ENCODE data around the gene TPH2. TPM values are rescaled to one million over a fixed set of nuclear protein-coding genes. Genes with fewer than 3 reads are reported as not detected.

The TPH2 gene
- polyA plus RNA-seq, 4 donors, result 0.17 TPM; not detected in 3

DNA sequence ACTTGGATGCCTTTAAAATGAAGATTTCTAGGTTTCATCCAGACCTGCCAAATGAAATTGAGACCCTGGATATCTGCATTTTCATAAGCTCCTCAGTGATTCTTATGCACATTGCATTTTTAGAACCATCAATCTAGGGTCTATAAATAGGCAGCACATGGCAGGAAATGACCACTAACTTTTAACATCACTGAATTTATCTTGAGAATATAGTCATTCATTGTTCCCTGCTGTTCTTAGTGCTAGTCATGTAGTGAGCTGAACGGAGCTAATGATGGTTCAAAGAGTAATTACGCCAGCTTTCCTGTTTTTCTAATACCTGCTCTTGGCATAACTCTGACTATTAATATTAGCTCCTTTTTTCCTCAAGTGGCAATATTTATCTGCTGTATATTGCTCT lies 91.6 kb downstream of the TPH2 start:
- no peak for DNase-seq (ENCODE audit: low read depth in 4 of 4, low spot score in 2 of 4)

- no peak for DNase-seq (ENCODE audit: low read depth in 4 of 4, low spot score in 2 of 4)
These were observed 92.4 kb downstream of the TPH2 start for GRCh38 chr12:72031066-72031465.

DNA sequence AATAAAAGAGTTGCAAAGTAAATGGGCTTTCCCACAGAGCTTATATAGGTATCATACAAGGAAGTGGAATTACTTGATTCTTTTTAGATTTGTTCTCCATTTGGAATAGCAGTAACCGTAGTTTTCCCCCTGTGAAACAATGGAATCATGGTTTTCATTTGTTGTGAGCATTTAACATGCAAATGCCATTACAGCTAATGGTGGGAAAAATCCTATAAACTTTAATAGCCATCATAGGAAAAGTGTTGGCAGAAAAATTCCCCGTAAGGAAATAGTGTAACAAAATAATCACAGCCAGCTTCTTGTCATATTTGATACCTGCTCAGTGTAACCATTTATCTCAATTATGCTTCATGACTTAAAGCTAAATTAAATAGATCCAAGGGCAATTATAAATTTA lies 95.3 kb downstream of the TPH2 start:
- DNase-seq (ENCODE audit: low read depth in 4 of 4, low spot score in 2 of 4), result no peak

DNA sequence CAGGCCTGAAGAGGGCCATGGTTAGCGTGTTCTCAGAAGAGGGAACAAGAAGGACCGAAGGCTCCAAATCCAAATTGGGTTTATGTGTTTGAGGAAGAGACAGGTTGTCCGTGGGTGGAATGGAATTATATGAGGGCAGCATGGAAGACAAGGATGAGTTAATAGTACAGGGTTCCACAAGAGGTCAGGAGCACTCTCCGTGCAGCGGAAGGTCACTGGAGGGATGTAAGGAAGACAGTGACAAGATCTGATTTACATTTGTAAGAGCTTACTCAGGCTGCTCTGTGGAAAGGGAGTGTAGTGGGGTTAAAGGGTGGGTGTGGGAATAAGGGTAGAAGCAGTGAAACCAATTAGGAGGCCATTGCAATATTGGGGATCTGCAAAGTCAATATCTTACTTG lies 97.0 kb downstream of the TPH2 start:
- no peak for DNase-seq (ENCODE audit: low read depth in 4 of 4, low spot score in 2 of 4)

DNA sequence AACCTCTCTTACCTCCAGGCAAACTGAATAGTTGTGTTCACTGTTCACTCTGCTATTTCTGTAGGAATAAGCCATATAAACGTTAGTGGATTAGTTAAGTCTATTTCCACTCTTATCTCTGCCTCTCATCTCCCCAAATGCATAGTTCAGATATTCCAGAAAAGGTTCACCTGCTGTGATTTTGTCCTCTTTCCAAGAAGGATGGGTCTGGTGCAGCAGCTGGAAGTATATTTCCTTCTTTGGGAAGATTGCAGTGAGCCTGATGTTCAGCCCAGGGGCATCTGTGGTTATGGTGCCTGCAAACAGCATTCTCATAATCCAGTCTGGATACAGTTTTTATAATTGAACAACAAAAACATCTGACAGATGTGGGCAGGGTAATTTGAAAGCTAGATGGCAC lies 97.7 kb downstream of the TPH2 start:
- no peak for DNase-seq (ENCODE audit: low read depth in 4 of 4, low spot score in 2 of 4)

DNA sequence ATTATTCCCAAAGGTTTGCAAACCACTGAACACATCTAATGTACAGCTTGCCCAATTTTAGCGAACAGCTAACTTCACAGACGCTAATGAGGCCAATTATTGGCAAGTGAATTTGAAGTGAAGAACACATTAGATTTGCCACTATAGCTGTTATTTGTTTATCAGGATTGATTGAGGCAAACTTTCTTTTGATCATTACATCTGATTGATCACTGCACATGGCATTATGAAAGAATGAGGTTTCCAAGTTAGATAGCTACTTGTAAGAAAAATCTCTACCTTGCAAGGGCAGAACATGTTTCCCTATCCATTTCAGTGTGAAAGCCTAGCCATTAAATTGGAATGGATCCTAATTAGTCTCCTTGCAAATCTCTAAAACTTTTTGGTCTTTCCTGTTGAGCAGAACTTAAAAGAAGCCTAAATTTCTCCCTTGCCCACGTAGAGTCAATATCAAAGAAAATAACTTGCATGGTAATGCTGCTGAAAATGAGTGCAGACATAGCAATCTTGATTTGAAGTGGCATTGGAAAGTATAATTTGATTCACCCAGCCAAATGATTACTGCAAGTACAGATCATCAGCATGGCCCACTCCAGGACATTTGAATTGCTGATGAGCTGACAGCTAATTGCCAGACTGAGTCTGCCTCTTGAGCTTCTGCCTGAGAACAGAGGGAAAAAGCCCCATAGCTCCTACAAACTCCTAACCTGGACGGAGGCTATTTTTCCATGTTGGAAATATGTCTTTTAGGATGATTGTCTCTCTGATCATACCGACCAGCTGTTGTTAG lies 98.6 kb downstream of the TPH2 start:
- no peak for DNase-seq (ENCODE audit: low read depth in 4 of 4, low spot score in 2 of 4)

DNA sequence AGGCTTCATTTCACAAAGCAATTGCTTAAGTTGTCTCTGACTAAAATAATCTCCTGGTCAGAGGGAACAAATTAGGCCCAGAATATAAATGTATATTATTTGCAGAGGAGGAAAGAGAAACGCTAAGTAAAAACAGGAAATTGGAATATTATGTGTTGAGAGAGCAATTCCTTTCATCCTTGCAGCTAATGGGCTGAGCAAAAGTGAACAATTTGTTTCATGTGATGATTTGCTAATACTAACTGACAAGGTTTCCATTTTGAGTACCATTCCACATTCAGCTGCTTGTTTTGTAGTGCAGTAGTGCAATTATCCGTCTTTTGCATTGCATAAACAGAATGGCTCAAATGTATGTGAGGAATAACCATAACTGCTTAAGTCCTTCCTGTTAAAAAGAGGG lies 103.2 kb downstream of the TPH2 start:
- no peak for DNase-seq (ENCODE audit: low read depth in 4 of 4, low spot score in 2 of 4)

DNA sequence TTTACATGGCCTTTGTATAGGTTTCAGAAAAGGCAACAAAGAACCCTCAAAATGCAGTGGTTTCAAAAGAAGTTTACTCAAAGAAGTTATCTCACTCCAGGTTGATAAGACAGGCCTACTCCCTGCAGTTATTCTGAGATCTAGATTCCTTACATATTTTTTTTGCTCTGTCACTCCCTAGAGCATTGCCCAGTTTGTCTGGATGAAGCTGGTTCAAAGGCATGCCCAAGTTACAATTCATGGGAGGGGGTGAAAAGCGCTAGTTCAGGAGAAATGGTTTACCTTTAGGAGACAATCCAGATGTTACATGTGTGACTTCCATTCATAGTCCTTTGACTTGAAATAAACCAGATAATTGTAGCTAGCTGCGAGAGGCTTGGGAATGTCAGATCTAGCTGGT lies 115.0 kb downstream of the TPH2 start:
- DNase-seq (ENCODE audit: low read depth in 4 of 4, low spot score in 2 of 4), result no peak

GRCh38 chr12:72054511-72054910 lies 115.9 kb downstream of the TPH2 start:
- DNase-seq (ENCODE audit: low read depth in 4 of 4, low spot score in 2 of 4), result no peak

DNA sequence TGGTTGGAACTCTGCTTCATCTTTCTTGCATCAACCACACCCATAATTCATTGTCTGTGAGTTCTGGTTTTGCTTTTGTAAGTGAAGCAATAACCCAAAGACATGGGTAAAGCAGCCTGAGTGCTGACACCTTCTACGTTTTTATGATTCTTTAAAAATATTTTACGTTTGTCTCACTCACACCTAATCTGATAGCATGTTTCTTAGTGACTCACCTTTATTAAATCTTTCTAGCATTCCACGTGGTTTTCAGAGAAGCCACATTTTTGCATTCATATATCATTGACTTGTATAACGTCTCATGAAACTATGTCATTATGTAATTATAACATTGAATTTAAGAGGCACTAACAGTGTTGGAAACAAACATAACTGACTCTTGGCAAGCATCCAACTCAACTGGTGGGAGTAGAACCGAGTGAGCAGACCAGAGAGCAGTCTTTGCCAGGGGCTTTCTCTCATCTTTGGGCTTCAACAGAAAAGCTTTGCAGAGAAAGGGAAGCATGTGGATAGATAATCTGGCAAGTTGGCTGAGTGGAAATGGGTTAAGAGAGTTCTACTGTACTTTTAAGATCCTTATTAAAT lies 118.8 kb downstream of the TPH2 start:
- DNase-seq (ENCODE audit: low read depth in 4 of 4, low spot score in 2 of 4), result no peak

- no peak for DNase-seq (ENCODE audit: low read depth in 4 of 4, low spot score in 2 of 4)
These were observed 124.4 kb downstream of the TPH2 start for GRCh38 chr12:72063073-72063472.

GRCh38 chr12:72071030-72071429 lies 132.4 kb downstream of the TPH2 start:
- no peak for DNase-seq (ENCODE audit: low read depth in 4 of 4, low spot score in 2 of 4)

DNA sequence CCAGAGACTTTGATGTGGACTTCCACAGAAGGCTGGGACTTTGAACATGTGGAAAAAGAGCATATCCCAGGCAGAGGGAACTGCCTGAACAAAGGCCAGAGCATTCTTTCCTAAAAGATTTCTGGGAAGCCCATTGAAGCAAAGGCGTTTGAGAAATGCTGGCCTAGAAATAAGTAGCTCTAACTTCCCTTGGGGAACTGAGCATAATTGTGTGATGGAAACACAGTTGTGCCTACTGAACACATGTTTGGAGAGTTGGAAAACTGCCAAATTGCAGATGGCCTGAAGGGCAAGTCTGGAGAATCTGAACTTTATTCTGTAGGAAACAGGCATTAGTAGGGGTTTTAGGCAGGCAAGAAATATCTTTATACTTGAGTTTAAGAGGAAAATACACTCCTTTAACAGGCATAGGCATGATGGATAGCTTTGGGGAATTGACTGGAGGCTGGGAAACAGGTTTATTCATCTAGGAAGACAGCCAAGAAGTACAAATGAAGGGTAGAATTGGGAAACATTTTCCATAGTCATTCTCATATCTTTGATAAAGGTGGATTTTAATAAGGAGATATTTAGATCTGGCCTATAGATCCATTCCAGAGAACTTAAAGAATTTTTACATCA lies 134.1 kb downstream of the TPH2 start:
- no peak for DNase-seq (ENCODE audit: low read depth in 4 of 4, low spot score in 2 of 4)

DNA sequence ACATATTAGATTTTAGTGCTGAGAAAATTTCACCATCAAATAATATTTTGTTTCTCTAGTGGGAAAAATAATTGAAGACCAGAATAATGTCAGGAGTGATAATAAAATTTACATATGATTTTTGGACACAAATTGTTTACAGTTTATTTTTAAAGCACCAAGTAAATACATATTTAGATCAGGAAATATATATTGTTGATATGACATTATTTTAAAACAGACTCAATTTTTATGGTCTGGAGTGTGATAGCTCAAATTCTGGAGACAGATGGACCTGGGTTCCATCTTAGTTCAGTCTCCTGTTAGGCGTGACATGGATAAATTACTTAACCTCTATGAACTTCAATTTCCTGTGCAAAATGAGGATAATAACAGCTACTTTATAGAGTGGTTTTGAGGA lies 135.4 kb downstream of the TPH2 start:
- no peak for DNase-seq (ENCODE audit: low read depth in 4 of 4, low spot score in 2 of 4)

GRCh38 chr12:72074956-72075355 lies 136.3 kb downstream of the TPH2 start:
- DNase-seq (ENCODE audit: low read depth in 4 of 4, low spot score in 2 of 4), result no peak

- no peak for DNase-seq (ENCODE audit: low read depth in 4 of 4, low spot score in 2 of 4)
These were observed 136.8 kb downstream of the TPH2 start for GRCh38 chr12:72075401-72075800.

DNA sequence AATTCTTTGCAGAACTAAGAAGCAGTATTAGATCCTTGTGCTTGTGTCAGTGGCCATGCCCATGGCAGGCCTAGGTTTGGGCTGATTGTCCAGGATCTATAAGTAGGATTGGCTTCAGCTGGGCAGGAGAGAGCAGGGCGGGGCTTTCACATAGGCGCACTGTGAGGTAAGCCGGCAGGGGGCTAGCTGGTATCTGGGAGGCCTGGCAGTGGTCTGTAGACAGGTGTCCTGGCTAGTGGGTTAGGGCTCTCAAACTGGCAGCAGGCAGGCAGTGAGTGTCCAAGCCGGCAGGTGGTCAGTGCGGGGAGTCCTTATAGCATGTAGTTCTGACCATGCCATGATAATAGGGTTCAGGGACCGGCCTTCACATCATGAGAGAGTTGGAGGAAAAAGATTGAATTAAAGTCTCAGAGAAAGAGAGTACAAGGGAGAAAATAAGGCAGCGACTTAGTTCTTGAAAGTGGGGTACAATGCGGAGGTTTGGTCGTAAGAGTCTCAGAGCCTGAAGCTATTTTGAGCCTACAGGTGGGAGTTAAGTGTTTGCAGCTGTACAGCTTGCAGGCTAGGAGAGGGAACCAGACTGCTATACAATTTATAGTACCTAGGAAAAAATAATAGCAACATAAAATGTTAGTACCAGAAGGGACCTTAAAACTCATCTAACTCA lies 137.4 kb downstream of the TPH2 start:
- DNase-seq (ENCODE audit: low read depth in 4 of 4, low spot score in 2 of 4), result no peak

GRCh38 chr12:72076558-72076915 lies 137.9 kb downstream of the TPH2 start:
- DNase-seq (ENCODE audit: low read depth in 4 of 4, low spot score in 2 of 4), result no peak

GRCh38 chr12:72077111-72077820 lies 138.6 kb downstream of the TPH2 start:
- no peak for DNase-seq (ENCODE audit: low read depth in 4 of 4, low spot score in 2 of 4)

GRCh38 chr12:72081777-72082176 lies 143.1 kb downstream of the TPH2 start:
- DNase-seq (ENCODE audit: low read depth in 4 of 4, low spot score in 2 of 4), result no peak
